AG10803 (cell line): ENCODE data around the gene GPS2.

Experiments
- DNase-seq: peaks from one replicate; pipeline ENCODE4 v3.0.0; 2010; ENCODE audit warnings: low read depth
- H3K4me3 ChIP-seq: 2 replicates; pipeline ENCODE4 v1.5.1; 2011; ENCODE audit warnings: mild to moderate bottlenecking, low read length, control low read depth
- TF ChIP-seq, protein P1 (sequence below): conservative IDR thresholded peaks from 2 replicates; pipeline ENCODE4 v1.5.1; 2011; ENCODE audit warnings: mild to moderate bottlenecking, low read length, control low read depth, inconsistent platforms

GPS2 gene

GRCh38 chr17:7263801-7264078, 51.4 kb downstream of the GPS2 start:
- no peak overlapping the region for H3K4me3 ChIP-seq
- no peak for DNase-seq
- TF ChIP-seq, protein P1, sequence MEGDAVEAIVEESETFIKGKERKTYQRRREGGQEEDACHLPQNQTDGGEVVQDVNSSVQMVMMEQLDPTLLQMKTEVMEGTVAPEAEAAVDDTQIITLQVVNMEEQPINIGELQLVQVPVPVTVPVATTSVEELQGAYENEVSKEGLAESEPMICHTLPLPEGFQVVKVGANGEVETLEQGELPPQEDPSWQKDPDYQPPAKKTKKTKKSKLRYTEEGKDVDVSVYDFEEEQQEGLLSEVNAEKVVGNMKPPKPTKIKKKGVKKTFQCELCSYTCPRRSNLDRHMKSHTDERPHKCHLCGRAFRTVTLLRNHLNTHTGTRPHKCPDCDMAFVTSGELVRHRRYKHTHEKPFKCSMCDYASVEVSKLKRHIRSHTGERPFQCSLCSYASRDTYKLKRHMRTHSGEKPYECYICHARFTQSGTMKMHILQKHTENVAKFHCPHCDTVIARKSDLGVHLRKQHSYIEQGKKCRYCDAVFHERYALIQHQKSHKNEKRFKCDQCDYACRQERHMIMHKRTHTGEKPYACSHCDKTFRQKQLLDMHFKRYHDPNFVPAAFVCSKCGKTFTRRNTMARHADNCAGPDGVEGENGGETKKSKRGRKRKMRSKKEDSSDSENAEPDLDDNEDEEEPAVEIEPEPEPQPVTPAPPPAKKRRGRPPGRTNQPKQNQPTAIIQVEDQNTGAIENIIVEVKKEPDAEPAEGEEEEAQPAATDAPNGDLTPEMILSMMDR, result no peak

DNA sequence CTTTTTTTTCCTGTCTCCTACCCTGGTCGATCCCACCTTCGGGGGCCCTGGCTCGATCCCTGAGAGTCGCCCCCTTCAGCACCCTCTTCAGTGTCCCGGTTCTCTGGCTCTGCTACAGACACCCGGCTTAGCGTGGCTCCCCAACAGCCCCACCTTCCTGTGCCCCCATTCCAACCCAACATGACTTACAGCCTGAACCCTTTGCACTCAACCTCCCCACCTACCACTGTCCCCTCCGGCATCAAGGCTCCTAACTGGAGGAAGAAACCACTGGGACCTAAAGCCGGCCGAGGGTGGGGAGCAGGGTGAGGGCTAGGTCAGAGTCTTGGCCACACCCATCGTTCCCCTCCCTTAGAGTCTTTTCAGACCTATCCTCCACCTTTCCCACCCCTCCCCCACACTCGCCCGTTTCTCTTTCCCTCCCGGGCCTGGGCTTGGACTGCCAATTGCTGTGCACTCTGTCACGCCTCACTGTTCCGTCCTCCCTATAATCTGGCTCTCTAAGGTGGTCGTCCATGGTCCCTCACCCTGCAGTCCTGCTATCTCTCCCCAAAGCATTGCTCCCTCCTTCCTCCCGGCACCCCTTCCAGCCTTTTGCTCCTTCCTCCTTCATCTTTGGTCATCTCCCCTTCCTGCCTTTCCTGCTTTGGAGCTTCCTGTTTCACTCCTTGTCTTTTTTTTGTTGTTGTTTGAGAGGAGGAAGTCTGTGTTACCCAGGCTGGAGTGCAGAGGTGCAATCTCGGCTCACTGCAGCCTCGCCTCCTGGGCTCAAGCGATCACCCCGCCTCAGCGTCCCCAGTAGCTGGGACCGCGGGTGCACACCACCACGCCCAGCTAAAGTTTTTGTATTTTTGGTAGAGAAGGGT, 52.0 kb downstream of the GPS2 start:
- TF ChIP-seq, protein P1, result no peak
- H3K4me3 ChIP-seq, result no peak overlapping the region
- DNase-seq, result no peak
